Parathyroid adenoma (tissue), 2 donors: ENCODE results near the gene SEMG2.

Source experiments
- H2AFZ ChIP-seq: fragments of 300-600 bp; sonication (generic); one replicate; pipeline ENCODE4 v1.7.0; 2017; ENCODE audit warnings: antibody characterized with exemption, mild to moderate bottlenecking
- H3K27ac ChIP-seq: fragments of 300-600 bp; sonication (generic); one replicate; pipeline ENCODE4 v1.7.0; 2017
- H3K27me3 ChIP-seq: fragments of 300-600 bp; sonication (generic); one replicate; pipeline ENCODE4 v1.7.0; 2017; ENCODE audit warnings: low read length; ENCODE audit not compliant: control insufficient read depth, insufficient read depth
- H3K36me3 ChIP-seq: fragments of 300-600 bp; sonication (generic); one replicate; pipeline ENCODE4 v1.7.0; 2017; ENCODE audit warnings: low read length; ENCODE audit not compliant: control insufficient read depth, insufficient read depth
- H3K4me1 ChIP-seq: fragments of 300-600 bp; sonication (generic); one replicate; pipeline ENCODE4 v1.7.0; 2017; ENCODE audit warnings: control low read depth
- H3K4me2 ChIP-seq: fragments of 300-600 bp; sonication (generic); one replicate; pipeline ENCODE4 v1.7.0; 2017; ENCODE audit warnings: low read length
- H3K4me3 ChIP-seq: fragments of 300-600 bp; sonication (generic); one replicate; pipeline ENCODE4 v1.7.0; 2017; ENCODE audit warnings: low read depth, low read length
- H3K79me2 ChIP-seq: fragments of 300-600 bp; sonication (generic); one replicate; pipeline ENCODE4 v1.7.0; 2017; ENCODE audit warnings: control low read depth
- H3K9ac ChIP-seq: fragments of 300-600 bp; sonication (generic); one replicate; pipeline ENCODE4 v1.7.0; 2017; ENCODE audit warnings: mild to moderate bottlenecking
- H3K9me3 ChIP-seq: fragments of 300-600 bp; sonication (generic); one replicate; pipeline ENCODE4 v1.7.0; 2017; ENCODE audit warnings: low read length; ENCODE audit not compliant: control insufficient read depth
- CTCF ChIP-seq: fragments of 300-600 bp; sonication (generic); IDR thresholded peaks from one replicate; pipeline ENCODE4 v1.7.0; 2017; ENCODE audit warnings: antibody characterized with exemption, mild to moderate bottlenecking
- donor health status: primary hyperparathyroidism.

SEMG2 gene

GRCh38 chr20:45221076-45221475 lies at the start of gene SEMG2:
SEMG2 (plus strand) TSS chr20:45221373; CDS start chr20:45221390, 17 bp downstream.
- H2AFZ ChIP-seq = no peak within 1 kb of the TSS
- H3K27me3 ChIP-seq = no peaks in the 10 kb centered on the region
- H3K4me1 ChIP-seq = no peaks in the 10 kb centered on the region
- no peaks in the 10 kb centered on the region for H3K79me2 ChIP-seq
- no peak within 1 kb of the TSS for H3K4me3 ChIP-seq
- H3K4me2 ChIP-seq = no peak within 1 kb of the TSS
- no peak for TF ChIP-seq CTCF
- H3K9ac ChIP-seq = no peak within 1 kb of the TSS
- H3K36me3 ChIP-seq = no peaks in the 10 kb centered on the region
- no peak within 1 kb of the TSS for H3K27ac ChIP-seq
- no peaks in the 10 kb centered on the region for H3K9me3 ChIP-seq

- H3K4me3 ChIP-seq = no peak overlapping the region
- no peaks in the 10 kb centered on the region for H3K27me3 ChIP-seq
- H3K4me1 ChIP-seq = no peaks in the 10 kb centered on the region
- no peaks in the 10 kb centered on the region for H3K79me2 ChIP-seq
- no peak overlapping the region for H3K4me2 ChIP-seq
- no peak overlapping the region for H2AFZ ChIP-seq
- H3K27ac ChIP-seq = no peak overlapping the region
- no peak for TF ChIP-seq CTCF
- no peaks in the 10 kb centered on the region for H3K9me3 ChIP-seq
- no peaks in the 10 kb centered on the region for H3K36me3 ChIP-seq
- H3K9ac ChIP-seq = no peak overlapping the region
Observed at GRCh38 chr20:45173522-45173921, 47.7 kb upstream of the SEMG2 start.

DNA sequence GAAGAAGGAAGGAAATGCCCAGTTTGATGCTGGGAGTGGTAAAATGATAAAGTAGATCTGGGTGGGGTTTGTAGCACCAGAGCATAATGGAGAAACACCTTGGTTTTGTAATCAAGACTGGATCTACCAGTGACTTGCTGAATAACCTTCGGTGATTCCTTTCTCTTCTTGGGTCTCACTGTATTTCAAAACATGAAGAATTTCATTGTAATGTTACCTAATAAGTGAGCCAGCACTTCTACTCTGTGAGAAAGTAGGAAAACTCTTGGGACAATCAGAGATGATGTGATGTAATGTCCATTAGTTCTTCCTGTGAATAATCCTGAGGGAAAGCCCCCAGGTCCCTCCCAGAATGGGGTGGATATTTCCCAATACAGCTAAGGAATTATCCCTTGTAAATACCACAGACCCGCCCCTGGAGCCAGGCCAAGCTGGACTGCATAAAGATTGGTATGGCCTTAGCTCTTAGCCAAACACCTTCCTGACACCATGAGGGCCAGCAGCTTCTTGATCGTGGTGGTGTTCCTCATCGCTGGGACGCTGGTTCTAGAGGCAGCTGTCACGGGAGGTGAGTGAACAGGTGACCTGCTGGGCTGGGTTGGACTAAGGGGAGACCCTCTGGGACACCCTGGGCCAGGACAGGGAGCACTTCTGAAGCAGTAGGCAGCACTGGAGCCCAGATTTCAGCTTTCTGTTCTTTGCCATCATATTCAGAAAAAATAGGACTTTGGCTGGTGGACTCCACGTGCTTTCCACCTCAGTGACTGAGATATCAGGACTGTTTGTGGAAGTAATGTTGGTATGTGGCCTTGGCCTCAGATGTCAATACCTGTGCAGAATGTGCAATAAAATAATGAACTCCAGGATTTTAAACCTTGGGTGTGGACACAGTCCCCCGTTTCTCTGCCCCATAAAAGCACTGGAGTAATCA lies 46.5 kb upstream of the SEMG2 start, which contains the start of gene PI3:
PI3 (plus strand) TSS at position 469 of the 931 bp plus-strand sequence; CDS start at position 490, 21 bp downstream.
- Histone ChIP-seq H3K9ac (no peak within 1 kb of the TSS), H3K79me2 (no peaks in the 10 kb centered on the region), H3K36me3 (no peaks in the 10 kb centered on the region), H3K4me2 (no peak within 1 kb of the TSS), H3K9me3 (no peaks in the 10 kb centered on the region), H3K4me1 (no peaks in the 10 kb centered on the region), H3K27me3 (no peaks in the 10 kb centered on the region), H3K27ac (no peak within 1 kb of the TSS), H3K4me3 (no peak within 1 kb of the TSS), H2AFZ (no peak within 1 kb of the TSS)
- TF ChIP-seq CTCF = no peak

GRCh38 chr20:45176526-45177267 lies 44.5 kb upstream of the SEMG2 start:
- Histone ChIP-seq H3K9me3 (no peaks in the 10 kb centered on the region), H2AFZ (no peak overlapping the region), H3K4me3 (no peak overlapping the region), H3K36me3 (no peaks in the 10 kb centered on the region), H3K4me1 (no peaks in the 10 kb centered on the region), H3K4me2 (no peak overlapping the region), H3K27me3 (no peaks in the 10 kb centered on the region), H3K79me2 (no peaks in the 10 kb centered on the region), H3K27ac (no peak overlapping the region), H3K9ac (no peak overlapping the region)
- no peak for TF ChIP-seq CTCF
